Peyer's patch (tissue), 4 donors: ENCODE results near the gene POU2F3.

Experiments
- POLR2A ChIP-seq, 2 donors: fragments of 450-650 bp; IDR thresholded peaks; one replicate each; pipeline ENCODE4 v1.5.1; 2017; ENCODE audit warnings: antibody characterized with exemption in 2 of 2, mild to moderate bottlenecking in 2 of 2, moderate library complexity in 2 of 2
- TF ChIP-seq, protein P1 (sequence below), 6 experiments: fragments of 450-650 bp in 4 of 6; fragments of 200-600 bp in 2 of 6; sonication (generic) in 1 of 6; IDR thresholded peaks; one replicate each; pipeline ENCODE4 v1.5.1; 2017 to 2019; ENCODE audit warnings: antibody characterized with exemption in 6 of 6, mild to moderate bottlenecking in 3 of 6, moderate library complexity in 1 of 6

DNA sequence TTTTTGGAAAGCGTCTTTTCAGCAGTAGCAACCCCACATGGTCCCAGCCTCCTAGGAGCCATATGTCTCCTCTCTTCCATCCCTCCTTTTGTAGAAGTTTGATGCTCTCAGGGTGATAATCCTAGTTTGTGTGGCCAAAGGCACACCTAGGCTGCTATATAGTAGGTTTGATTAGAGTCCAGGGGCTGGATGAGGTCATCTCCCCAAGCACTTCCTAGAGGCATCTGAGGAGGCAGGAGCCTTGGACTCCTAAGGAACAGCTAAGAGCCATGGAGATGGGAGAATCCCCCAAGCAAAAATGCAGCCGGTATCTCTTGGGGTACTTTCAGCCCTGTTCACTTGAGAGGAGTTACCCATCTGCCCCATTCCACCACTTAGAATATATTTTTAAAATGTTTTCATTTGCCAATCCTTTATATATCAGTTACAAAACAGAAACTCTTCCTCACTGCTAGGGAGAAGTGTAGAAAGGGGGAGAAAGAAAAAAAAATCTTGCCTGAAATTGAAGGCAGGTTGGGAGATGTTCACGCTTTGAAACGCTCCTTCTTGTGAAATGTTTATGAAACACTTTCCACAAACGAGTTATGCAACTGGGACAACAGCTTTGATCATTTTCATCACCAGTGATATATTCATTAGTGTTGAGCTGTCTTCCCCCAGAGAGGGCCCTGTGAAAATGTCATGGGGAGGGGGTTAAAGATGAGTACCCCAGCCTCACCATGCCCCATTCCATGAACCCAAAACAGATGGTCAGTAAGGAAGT, 53.3 kb downstream of the POU2F3 start:
- TF ChIP-seq, protein P1, sequence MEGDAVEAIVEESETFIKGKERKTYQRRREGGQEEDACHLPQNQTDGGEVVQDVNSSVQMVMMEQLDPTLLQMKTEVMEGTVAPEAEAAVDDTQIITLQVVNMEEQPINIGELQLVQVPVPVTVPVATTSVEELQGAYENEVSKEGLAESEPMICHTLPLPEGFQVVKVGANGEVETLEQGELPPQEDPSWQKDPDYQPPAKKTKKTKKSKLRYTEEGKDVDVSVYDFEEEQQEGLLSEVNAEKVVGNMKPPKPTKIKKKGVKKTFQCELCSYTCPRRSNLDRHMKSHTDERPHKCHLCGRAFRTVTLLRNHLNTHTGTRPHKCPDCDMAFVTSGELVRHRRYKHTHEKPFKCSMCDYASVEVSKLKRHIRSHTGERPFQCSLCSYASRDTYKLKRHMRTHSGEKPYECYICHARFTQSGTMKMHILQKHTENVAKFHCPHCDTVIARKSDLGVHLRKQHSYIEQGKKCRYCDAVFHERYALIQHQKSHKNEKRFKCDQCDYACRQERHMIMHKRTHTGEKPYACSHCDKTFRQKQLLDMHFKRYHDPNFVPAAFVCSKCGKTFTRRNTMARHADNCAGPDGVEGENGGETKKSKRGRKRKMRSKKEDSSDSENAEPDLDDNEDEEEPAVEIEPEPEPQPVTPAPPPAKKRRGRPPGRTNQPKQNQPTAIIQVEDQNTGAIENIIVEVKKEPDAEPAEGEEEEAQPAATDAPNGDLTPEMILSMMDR (IDR thresholded peaks at IDR 0.05) = no peak
- TF ChIP-seq POLR2A (IDR thresholded peaks at IDR 0.05) = no peak
